Fibroblast of the aortic adventitia (primary cell): Measurements from ENCODE around the gene CSNK1G1. TPM values are rescaled to one million over a fixed set of nuclear protein-coding genes. Genes with fewer than 3 reads are reported as not detected.
"Not testable (repeated sequence)": the region's sequence is repeated elsewhere in the genome, so short reads cannot be mapped to it uniquely, and the experiment has no call there.

Experiments
- DNase-seq: peaks from one replicate; pipeline ENCODE4 v3.0.0-alpha.2; 2010; ENCODE audit warnings: low read depth
- H3K4me3 ChIP-seq: 2 replicates; pipeline ENCODE4 v1.5.1; 2011; ENCODE audit warnings: low read depth, mild to moderate bottlenecking, control low read depth, low read length, moderate library complexity
- CTCF ChIP-seq: IDR thresholded peaks from 2 replicates; pipeline ENCODE4 v1.5.1; 2011; ENCODE audit warnings: mild to moderate bottlenecking, low read length, control low read depth, inconsistent platforms; ENCODE audit not compliant: insufficient read depth
- total RNA-seq: library from RNA; depleted of rRNA; stranded (reverse); fragments of >200 nt; gene quantifications from 2 replicates; pipeline ENCODE4 v1.2.3, GENCODE V29; 2012; ENCODE audit warnings: low replicate concordance

The CSNK1G1 gene
- 13.8 and 22.0 TPM in 2 replicates for total RNA-seq

GRCh38 chr15:64355944-64356709 lies at the start of gene CSNK1G1:
CSNK1G1 (minus strand) TSS chr15:64356173; CDS start chr15:64300499, 55,674 bp downstream.
- peak within 1 kb of the TSS; percentile 95 for H3K4me3 ChIP-seq
- DNase-seq: peak; percentile 98
- peak; percentile 50 for TF ChIP-seq CTCF

- no peak for DNase-seq
- H3K4me3 ChIP-seq: no peak overlapping the region
- no peak for TF ChIP-seq CTCF
These were observed 44.6 kb upstream of the CSNK1G1 start for GRCh38 chr15:64400583-64400982.

GRCh38 chr15:64398575-64398974 lies 42.6 kb upstream of the CSNK1G1 start:
- no peak for TF ChIP-seq CTCF
- DNase-seq: no peak
- no peak overlapping the region for H3K4me3 ChIP-seq

GRCh38 chr15:64396789-64397188 lies 40.8 kb upstream of the CSNK1G1 start:
- no peak for TF ChIP-seq CTCF
- no peak overlapping the region for H3K4me3 ChIP-seq
- no peak for DNase-seq

- DNase-seq, H3K4me3 ChIP-seq: not testable (repeated sequence)
These were observed 36.5 kb upstream of the CSNK1G1 start for GRCh38 chr15:64392471-64392870.

GRCh38 chr15:64389036-64389435 lies 33.1 kb upstream of the CSNK1G1 start:
- no peak for DNase-seq
- TF ChIP-seq CTCF: no peak
- H3K4me3 ChIP-seq: peak overlapping the region; percentile 95

- DNase-seq: peak; percentile 97
- H3K4me3 ChIP-seq: peak within 1 kb of the TSS; percentile 95
- TF ChIP-seq CTCF: no peak
These were observed 31.7 kb upstream of the CSNK1G1 start, which contains the start of gene TRIP4 for GRCh38 chr15:64387562-64388168. TRIP4 (plus strand) TSS chr15:64387836; CDS start chr15:64387864, 28 bp downstream.
